SK-N-SH (cell line): ENCODE results near the gene C12orf42.

Experiments
- CHD2 ChIP-seq: fragments of 150-350 bp; IDR thresholded peaks from 2 replicates; pipeline ENCODE4 v1.6.1; 2018; ENCODE audit warnings: low read length; ENCODE audit not compliant: partially characterized antibody
- EP300 ChIP-seq, 2 experiments: IDR thresholded peaks; 2 replicates each; pipeline versions ENCODE4 v1.4.0 to v1.6.1; 2012; ENCODE audit warnings: borderline replicate concordance in 1 of 2, low read depth in 1 of 2, low read length in 1 of 2
- FOXM1 ChIP-seq: IDR thresholded peaks from 2 replicates; pipeline ENCODE4 v1.4.0; 2012; ENCODE audit warnings: low read depth, mild to moderate bottlenecking
- GABPA ChIP-seq: IDR thresholded peaks from 2 replicates; pipeline ENCODE4 v1.4.0; 2012; ENCODE audit warnings: low read depth, mild to moderate bottlenecking
- JUND ChIP-seq: IDR thresholded peaks from 2 replicates; pipeline ENCODE4 v1.4.0; 2012
- MXI1 ChIP-seq: IDR thresholded peaks from 2 replicates; pipeline ENCODE4 v1.6.1; 2012; ENCODE audit warnings: mild to moderate bottlenecking, low read depth, low read length, improper control_type of control experiment
- NFIC ChIP-seq: IDR thresholded peaks from 2 replicates; pipeline ENCODE4 v1.4.0; 2012; ENCODE audit warnings: borderline replicate concordance
- RCOR1 ChIP-seq: fragments of 150-350 bp; IDR thresholded peaks from 2 replicates; pipeline ENCODE4 v1.6.1; 2017; ENCODE audit warnings: antibody characterized with exemption, low read length
- RFX5 ChIP-seq: IDR thresholded peaks from 2 replicates; pipeline ENCODE4 v1.6.1; 2012; ENCODE audit warnings: mild to moderate bottlenecking, improper control_type of control experiment, low read length
- SIN3A ChIP-seq: IDR thresholded peaks from 2 replicates; pipeline ENCODE4 v1.6.1; 2012; ENCODE audit warnings: low read depth, mild to moderate bottlenecking, low read length, moderate library complexity, borderline replicate concordance
- TF ChIP-seq, protein P1 (sequence below): fragments of 200-600 bp; sonication (generic); IDR thresholded peaks from 2 replicates; pipeline ENCODE4 v1.6.1; 2017; ENCODE audit warnings: antibody characterized with exemption, mild to moderate bottlenecking, moderate library complexity
- TF ChIP-seq, protein P2 (sequence below): IDR thresholded peaks from 2 replicates; pipeline ENCODE4 v1.6.1; 2012; ENCODE audit warnings: mild to moderate bottlenecking, low read depth, low read length, moderate library complexity
- TF ChIP-seq, protein P3 (sequence below): IDR thresholded peaks from 2 replicates; pipeline ENCODE4 v1.4.0; 2012; ENCODE audit warnings: low read depth

DNA sequence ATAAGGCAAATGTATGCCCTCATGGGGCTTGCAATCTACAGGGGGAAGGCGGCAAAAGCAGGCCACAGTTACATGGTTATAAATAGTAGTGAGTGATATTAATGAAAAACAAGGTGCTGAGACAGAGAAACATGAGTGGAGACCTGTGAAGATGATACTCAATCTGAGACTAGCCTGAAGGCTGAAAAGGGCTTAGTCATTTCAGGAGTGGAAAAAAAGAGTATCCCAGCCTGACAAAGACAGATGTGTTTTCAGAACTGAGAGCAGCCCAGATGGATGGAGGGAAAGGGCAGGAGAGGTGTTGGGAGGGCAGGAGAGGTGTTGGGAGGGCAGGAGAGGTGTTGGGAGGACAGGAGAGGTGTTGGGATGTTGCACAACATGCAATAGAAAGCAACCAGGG lies 181.9 kb downstream of the C12orf42 start:
- TF ChIP-seq NFIC (no peak), FOXM1 (no peak), CHD2 (no peak), RFX5 (no peak), RCOR1 (no peak), SIN3A (no peak), MXI1 (no peak), GABPA (no peak), EP300 (IDR thresholded peaks at IDR 0.05; ENCODE audit: borderline replicate concordance in 1 of 2, low read depth in 1 of 2, low read length in 1 of 2) (no peak), JUND (no peak)
- TF ChIP-seq, protein P1, sequence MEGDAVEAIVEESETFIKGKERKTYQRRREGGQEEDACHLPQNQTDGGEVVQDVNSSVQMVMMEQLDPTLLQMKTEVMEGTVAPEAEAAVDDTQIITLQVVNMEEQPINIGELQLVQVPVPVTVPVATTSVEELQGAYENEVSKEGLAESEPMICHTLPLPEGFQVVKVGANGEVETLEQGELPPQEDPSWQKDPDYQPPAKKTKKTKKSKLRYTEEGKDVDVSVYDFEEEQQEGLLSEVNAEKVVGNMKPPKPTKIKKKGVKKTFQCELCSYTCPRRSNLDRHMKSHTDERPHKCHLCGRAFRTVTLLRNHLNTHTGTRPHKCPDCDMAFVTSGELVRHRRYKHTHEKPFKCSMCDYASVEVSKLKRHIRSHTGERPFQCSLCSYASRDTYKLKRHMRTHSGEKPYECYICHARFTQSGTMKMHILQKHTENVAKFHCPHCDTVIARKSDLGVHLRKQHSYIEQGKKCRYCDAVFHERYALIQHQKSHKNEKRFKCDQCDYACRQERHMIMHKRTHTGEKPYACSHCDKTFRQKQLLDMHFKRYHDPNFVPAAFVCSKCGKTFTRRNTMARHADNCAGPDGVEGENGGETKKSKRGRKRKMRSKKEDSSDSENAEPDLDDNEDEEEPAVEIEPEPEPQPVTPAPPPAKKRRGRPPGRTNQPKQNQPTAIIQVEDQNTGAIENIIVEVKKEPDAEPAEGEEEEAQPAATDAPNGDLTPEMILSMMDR: no peak
- TF ChIP-seq, protein P2, sequence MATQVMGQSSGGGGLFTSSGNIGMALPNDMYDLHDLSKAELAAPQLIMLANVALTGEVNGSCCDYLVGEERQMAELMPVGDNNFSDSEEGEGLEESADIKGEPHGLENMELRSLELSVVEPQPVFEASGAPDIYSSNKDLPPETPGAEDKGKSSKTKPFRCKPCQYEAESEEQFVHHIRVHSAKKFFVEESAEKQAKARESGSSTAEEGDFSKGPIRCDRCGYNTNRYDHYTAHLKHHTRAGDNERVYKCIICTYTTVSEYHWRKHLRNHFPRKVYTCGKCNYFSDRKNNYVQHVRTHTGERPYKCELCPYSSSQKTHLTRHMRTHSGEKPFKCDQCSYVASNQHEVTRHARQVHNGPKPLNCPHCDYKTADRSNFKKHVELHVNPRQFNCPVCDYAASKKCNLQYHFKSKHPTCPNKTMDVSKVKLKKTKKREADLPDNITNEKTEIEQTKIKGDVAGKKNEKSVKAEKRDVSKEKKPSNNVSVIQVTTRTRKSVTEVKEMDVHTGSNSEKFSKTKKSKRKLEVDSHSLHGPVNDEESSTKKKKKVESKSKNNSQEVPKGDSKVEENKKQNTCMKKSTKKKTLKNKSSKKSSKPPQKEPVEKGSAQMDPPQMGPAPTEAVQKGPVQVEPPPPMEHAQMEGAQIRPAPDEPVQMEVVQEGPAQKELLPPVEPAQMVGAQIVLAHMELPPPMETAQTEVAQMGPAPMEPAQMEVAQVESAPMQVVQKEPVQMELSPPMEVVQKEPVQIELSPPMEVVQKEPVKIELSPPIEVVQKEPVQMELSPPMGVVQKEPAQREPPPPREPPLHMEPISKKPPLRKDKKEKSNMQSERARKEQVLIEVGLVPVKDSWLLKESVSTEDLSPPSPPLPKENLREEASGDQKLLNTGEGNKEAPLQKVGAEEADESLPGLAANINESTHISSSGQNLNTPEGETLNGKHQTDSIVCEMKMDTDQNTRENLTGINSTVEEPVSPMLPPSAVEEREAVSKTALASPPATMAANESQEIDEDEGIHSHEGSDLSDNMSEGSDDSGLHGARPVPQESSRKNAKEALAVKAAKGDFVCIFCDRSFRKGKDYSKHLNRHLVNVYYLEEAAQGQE: no peak
- TF ChIP-seq, protein P3, sequence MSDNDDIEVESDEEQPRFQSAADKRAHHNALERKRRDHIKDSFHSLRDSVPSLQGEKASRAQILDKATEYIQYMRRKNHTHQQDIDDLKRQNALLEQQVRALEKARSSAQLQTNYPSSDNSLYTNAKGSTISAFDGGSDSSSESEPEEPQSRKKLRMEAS: no peak
